PFSK-1 (cell line): ENCODE data around the gene CENPX.

Experiments
- FOXP2 ChIP-seq: optimal IDR thresholded peaks from 2 replicates; pipeline ENCODE3; 2011; ENCODE audit warnings: borderline replicate concordance, control low read depth, inconsistent platforms; ENCODE audit not compliant: insufficient read depth; ENCODE audit errors: extremely low read length, extremely low read depth
- POLR2AphosphoS5 ChIP-seq: IDR thresholded peaks from 2 replicates; pipeline ENCODE4 v1.6.1; 2012; ENCODE audit warnings: low read depth, mild to moderate bottlenecking, control low read depth, low read length, moderate library complexity
- REST ChIP-seq, 2 experiments: IDR thresholded peaks; 2 replicates each; pipeline versions ENCODE4 v1.6.1 to v1.8.0; 2011 to 2012; ENCODE audit warnings: low read depth in 2 of 2, low read length in 2 of 2, control low read depth in 1 of 2, inconsistent platforms in 1 of 2, mild to moderate bottlenecking in 1 of 2, moderate library complexity in 1 of 2; ENCODE audit not compliant: insufficient read depth in 1 of 2
- SIN3A ChIP-seq: IDR thresholded peaks from 2 replicates; pipeline ENCODE4 v1.6.1; 2012; ENCODE audit warnings: mild to moderate bottlenecking, low read length, moderate library complexity, borderline replicate concordance; ENCODE audit not compliant: insufficient read depth
- TAF1 ChIP-seq: IDR thresholded peaks from 2 replicates; pipeline ENCODE4 v1.6.1; 2012; ENCODE audit warnings: low read length, control low read depth, borderline replicate concordance; ENCODE audit not compliant: insufficient read depth

Gene CENPX

DNA sequence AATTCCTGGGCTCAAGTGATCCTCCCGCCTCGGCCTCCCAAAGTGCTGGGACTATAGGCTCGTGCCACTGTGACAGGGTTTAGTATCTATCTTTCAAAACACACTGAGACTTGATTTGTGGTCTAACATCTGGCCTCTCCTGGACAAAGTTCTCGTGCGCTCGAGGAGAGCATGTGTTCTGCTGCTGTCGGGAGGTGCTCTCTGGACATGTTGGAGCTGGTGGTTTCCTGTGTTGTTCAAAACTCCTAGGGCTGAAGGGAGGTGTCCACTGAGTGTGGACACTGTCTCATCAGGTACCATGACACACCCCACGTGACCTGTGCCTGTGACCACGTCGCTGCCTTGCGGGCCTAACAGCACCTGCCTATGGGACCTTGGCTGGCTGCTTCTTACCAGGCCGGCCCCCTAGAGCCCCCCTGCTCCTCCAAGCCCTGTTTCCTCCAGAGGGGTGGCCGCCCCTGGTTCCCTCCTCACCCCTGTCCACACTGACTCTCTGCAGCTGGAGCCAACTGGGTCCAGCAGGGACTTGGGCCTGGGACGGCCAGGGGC is 23.3 kb upstream of the CENPX start:
- no peak for TF ChIP-seq REST (IDR thresholded peaks at IDR 0.05; ENCODE audit: insufficient read depth in 1 of 2, low read depth in 2 of 2, low read length in 2 of 2)
- no peak for TF ChIP-seq POLR2AphosphoS5
- no peak for TF ChIP-seq SIN3A
- no peak for TF ChIP-seq FOXP2
- no peak for TF ChIP-seq TAF1

GRCh38 chr17:82043507-82043906 is 20.8 kb upstream of the CENPX start:
- TF ChIP-seq SIN3A (no peak), POLR2AphosphoS5 (no peak), TAF1 (no peak), REST (IDR thresholded peaks at IDR 0.05; ENCODE audit: insufficient read depth in 1 of 2, low read depth in 2 of 2, low read length in 2 of 2) (no peak), FOXP2 (no peak)

- TF ChIP-seq POLR2AphosphoS5: no peak
- no peak for TF ChIP-seq FOXP2
- no peak for TF ChIP-seq SIN3A
- TF ChIP-seq TAF1: no peak
- TF ChIP-seq REST (IDR thresholded peaks at IDR 0.05; ENCODE audit: insufficient read depth in 1 of 2, low read depth in 2 of 2, low read length in 2 of 2): no peak
These were observed 20.0 kb upstream of the CENPX start for GRCh38 chr17:82042649-82043048.

GRCh38 chr17:82041144-82041814 is 18.6 kb upstream of the CENPX start:
- no peak for TF ChIP-seq FOXP2
- no peak for TF ChIP-seq TAF1
- no peak for TF ChIP-seq REST (IDR thresholded peaks at IDR 0.05; ENCODE audit: insufficient read depth in 1 of 2, low read depth in 2 of 2, low read length in 2 of 2)
- TF ChIP-seq POLR2AphosphoS5: no peak
- no peak for TF ChIP-seq SIN3A
